DMS153 treated with DMSO at 0.1 percent for 48 hours (cell line): ENCODE measurements around the gene PTPN9.
"Not testable (repeated sequence)": the region's sequence is repeated elsewhere in the genome, so short reads cannot be mapped to it uniquely, and the experiment has no call there.

Experiments
- DNase-seq: peaks from one replicate; lab custom pipeline; 2025; ENCODE audit not compliant: unreplicated experiment; lab: John Stamatoyannopoulos, UW

PTPN9 gene

GRCh38 chr15:75583701-75584100 is 4.6 kb upstream of the PTPN9 start:
- no peak for DNase-seq

GRCh38 chr15:75582943-75583342 is 3.8 kb upstream of the PTPN9 start:
- DNase-seq = not testable (repeated sequence)

DNA sequence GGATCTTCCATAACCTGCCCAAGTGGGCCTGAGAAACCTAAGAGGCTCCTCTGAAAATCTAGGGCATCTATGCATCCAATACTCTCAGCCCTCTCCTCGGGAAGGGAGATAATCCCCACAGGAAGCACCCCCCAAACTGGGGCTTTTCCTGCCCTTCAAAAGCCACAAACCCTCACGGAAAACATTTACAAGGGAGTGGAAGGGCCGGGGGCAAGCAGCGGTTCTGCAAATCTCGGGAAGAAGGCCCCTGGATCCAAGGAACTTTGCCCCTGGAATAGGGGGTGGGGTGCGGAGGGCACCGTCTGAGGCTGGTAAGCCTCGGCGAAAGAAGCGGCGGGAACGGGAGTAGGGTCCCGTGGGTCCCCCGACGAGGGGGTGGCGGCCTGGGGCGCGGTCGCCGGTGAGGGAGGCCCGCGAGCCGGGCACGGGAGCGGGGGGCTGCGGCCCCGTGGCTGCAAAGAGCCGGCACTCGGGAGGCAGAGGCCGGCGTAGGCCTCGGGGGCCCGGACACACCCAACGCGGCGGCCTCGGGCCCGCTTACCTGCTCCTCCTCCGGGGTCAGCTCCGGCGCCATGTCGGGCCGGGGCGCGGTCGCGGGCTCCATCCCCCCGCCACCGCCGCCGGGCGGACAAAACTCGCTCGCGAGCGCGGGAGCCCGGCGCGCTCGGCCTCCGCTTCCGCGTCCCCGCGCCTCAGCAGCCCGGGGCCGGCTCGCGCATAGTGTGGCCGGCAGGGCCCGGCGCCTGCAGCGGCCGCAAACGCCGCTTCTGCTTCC is 755 bp downstream of the PTPN9 start:
- no peak for DNase-seq

- peak; percentile 0 for DNase-seq
Observed at GRCh38 chr15:75577401-75578172, 1.5 kb downstream of the PTPN9 start.

GRCh38 chr15:75573648-75574384 is 5.3 kb downstream of the PTPN9 start:
- DNase-seq = no peak

DNA sequence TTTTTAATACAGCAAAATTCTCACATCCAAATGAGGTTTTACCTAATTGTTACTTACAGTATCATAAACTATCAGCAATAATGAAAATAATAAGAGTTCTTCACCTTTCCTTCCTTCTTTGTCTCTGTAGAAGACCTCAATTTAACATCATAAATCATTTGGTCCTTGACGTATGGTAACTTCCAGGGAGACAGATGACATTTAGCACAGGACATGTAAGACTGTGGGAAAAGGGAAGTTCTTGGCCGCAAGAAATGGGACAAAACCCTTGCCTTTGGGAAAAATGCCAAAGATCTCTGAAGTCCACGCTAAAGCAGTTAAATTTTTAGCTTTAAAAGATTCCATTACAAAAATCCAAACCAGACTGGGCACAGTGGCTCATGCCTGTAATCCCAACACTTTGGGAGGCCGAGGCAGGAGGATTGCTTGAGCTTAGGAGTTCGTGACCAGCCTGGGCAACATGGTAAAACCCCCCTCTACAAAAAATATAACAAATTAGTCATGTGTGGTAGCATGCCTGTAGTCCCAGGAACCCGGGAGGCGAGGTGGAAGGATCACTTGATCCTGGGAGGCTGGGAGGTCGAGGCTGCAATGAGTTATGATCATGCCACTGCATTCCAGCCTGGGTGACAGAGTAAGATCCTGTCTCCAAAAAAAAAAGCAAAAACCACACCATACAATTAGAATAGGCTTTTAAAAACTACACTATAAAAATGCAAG is 8.8 kb downstream of the PTPN9 start:
- DNase-seq = no peak

GRCh38 chr15:75565062-75565970 is 13.8 kb downstream of the PTPN9 start:
- DNase-seq = no peak

DNA sequence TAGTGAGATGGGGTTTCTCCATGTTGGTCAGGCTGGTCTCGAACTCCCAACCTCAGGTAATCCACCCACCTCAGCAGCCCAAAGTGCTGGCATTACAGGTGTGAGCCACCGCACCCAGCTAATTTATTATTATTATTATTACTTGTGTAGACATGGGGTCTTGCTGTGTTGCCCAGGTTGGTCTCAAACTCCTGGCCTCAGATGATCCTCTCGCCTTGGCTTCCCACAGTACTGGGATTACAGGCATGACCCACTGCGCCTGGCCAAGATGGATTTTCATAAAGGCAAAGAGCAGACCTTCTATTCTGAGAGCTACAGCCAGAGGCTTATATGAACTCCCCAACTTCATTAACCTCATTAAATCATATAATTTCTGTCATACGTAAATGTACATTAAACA is 17.2 kb downstream of the PTPN9 start:
- no peak for DNase-seq

DNA sequence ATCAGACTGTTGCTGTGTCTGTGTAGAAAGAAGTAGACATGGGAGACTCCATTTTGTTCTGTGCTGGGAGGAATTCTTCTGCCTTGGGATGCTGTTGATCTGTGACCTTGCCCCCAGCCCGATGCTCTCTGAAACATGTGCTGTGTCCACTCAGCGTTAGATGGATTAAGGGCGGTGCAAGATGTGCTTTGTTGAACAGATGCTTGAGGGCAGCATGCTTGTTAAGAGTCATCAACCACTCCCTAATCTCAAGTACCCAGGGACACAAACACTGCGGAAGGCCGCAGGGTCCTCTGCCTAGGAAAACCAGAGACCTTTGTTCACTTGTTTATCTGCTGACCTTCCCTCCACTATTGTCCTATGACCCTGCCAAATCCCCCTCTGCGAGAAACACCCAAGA is 19.8 kb downstream of the PTPN9 start:
- not testable (repeated sequence) for DNase-seq

DNA sequence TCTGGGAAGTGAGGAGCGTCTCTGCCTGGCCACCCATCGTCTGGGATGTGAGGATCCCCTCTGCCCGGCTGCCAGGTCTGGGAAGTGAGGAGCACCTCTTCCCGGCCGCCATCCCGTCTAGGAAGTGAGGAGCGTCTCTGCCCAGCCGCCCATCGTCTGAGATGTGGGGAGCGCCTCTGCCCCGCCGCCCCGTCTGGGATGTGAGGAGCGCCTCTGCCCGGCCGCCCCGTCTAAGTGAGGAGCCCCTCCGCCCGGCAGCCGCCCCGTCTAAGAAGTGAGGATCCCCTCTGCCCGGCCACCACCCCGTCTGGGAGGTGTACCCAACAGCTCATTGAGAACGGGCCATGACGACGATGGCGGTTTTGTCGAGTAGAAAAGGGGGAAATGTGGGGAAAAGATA is 20.2 kb downstream of the PTPN9 start:
- not testable (repeated sequence) for DNase-seq

DNA sequence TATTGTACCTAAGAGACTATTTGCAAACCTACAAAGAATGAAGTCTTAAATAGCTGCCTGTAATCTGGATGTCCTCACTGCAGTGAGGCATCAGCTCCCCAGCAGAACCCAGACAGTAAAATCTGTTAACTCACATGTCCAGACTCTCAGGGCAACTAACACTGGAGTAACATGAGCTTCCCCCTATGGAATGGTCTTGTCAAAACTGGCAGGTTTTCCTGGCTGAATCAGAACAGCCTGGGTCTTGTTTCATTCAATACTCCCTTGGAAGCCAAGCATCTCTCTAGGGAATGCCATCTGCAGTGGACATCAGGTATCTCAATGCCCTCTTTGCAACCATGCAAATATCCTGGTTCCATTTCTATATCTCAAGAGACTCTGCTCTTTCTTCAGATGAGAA is 24.4 kb downstream of the PTPN9 start:
- DNase-seq = no peak

DNA sequence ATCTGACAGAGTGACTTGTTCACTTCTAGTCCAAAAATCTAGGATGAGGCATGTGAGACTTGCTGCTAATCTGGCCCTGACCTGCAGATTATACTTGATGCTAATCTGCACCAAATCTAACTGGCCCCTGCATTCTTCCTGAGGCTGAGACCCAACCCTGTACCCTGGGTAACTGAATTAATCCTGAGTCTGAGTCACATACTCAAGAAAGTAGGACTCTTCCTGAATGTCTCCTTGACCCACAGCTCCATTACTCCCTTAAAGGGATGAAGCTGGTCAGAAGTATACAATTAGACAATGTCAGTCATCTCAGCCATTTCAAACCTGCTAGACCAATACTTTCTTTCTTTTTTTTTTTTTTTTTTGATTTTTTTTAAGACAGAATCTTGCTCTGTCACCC is 25.5 kb downstream of the PTPN9 start:
- DNase-seq = no peak

- DNase-seq = no peak
Observed at GRCh38 chr15:75551091-75551490, 28.0 kb downstream of the PTPN9 start.

GRCh38 chr15:75545064-75545463 is 34.1 kb downstream of the PTPN9 start:
- DNase-seq = no peak

DNA sequence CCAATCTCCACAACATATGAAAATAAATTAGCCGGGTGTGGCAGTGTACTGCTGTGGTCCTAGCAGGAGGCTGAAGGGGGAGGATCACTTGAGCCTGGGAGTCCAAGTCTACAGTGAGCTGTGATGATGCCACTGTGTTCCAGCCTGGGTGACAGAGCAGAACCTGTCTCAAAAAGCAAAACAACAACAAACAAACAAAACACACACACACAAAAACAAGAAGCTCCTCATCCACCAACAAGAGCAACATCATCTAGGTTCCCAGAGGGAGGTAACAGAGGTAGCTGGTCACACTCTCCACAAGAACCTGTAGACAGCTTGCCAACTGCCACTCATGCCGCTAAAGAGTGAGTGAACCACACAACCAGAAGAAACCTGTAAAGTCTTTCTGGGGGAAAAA is 34.8 kb downstream of the PTPN9 start:
- DNase-seq = no peak

GRCh38 chr15:75542949-75543545 is 36.1 kb downstream of the PTPN9 start:
- DNase-seq = not testable (repeated sequence)

- DNase-seq = no peak
Observed at GRCh38 chr15:75542386-75542797, 36.7 kb downstream of the PTPN9 start.

GRCh38 chr15:75538376-75538775 is 40.7 kb downstream of the PTPN9 start:
- no peak for DNase-seq

- no peak for DNase-seq
Observed at GRCh38 chr15:75533945-75534344, 45.2 kb downstream of the PTPN9 start.
